MCF 10A (cell line): ENCODE data around the gene RNF20. TPM values are rescaled to one million over a fixed set of nuclear protein-coding genes. Genes with fewer than 3 reads are reported as not detected.
A peak's percentile ranks its signal among the peaks of the same experiment; 100 is the strongest.
"Not testable (repeated sequence)": the region's sequence is repeated elsewhere in the genome, so short reads cannot be mapped to it uniquely, and the experiment has no call there.

Experiments used
- BruUV-seq: library from RNA; stranded (reverse); fragments of 400-500 nt; replicated peaks from 2 replicates; lab custom pipeline; 2021; lab: Mats Ljungman, UMichigan
- CTCF ChIA-PET: fragments of 300-600 bp; sonication (Branson Sonifier 250); formaldehyde crosslinking; extraction: SDS; loops from one replicate; lab custom pipeline; 2021; ENCODE audit warnings: antibody characterized with exemption, inconsistent platforms; lab: Yijun Ruan, JAX
- POLR2A ChIA-PET: fragments of 300-600, 350-650 bp; sonication (Branson Sonifier 250); formaldehyde crosslinking; extraction: SDS; loops from one replicate; lab custom pipeline; 2020; ENCODE audit warnings: antibody characterized with exemption, inconsistent platforms; lab: Yijun Ruan, JAX
- DNase-seq: peaks from one replicate; pipeline ENCODE4 v3.0.0-alpha.2; 2018; ENCODE audit not compliant: unreplicated experiment
- H3K27ac Mint-ChIP-seq: one replicate; pipeline ENCODE4 v1.8.0; 2022; ENCODE audit warnings: mild to moderate bottlenecking, low read depth, mixed read lengths; ENCODE audit not compliant: unreplicated experiment
- H3K27me3 Mint-ChIP-seq: one replicate; pipeline ENCODE4 v1.8.0; 2022; ENCODE audit warnings: mixed read lengths; ENCODE audit not compliant: insufficient read depth, unreplicated experiment
- H3K36me3 Mint-ChIP-seq: one replicate; pipeline ENCODE4 v1.8.0; 2022; ENCODE audit warnings: mild to moderate bottlenecking, moderate library complexity, mixed read lengths; ENCODE audit not compliant: insufficient read depth, unreplicated experiment
- H3K4me1 Mint-ChIP-seq: one replicate; pipeline ENCODE4 v1.8.0; 2022; ENCODE audit warnings: mixed read lengths; ENCODE audit not compliant: insufficient read depth, unreplicated experiment
- H3K4me3 Mint-ChIP-seq: one replicate; pipeline ENCODE4 v1.8.0; 2022; ENCODE audit warnings: mild to moderate bottlenecking, moderate library complexity, mixed read lengths; ENCODE audit not compliant: unreplicated experiment
- H3K9me3 Mint-ChIP-seq: one replicate; pipeline ENCODE4 v1.8.0; 2022; ENCODE audit warnings: mixed read lengths; ENCODE audit not compliant: unreplicated experiment
- CTCF ChIP-seq: fragments of 200-600 bp; IDR thresholded peaks from one replicate; pipeline ENCODE4 v1.8.0; 2022; ENCODE audit warnings: antibody characterized with exemption, mild to moderate bottlenecking; ENCODE audit not compliant: unreplicated experiment
- intact Hi-C: fragments of 100-400 bp; cut with micrococcal nuclease; formaldehyde crosslinking; loops from 2 replicates; pipeline ENCODE4 v1.14.1; 2022
- total RNA-seq: library from RNA; stranded (reverse); gene quantifications from 2 replicates; pipeline ENCODE4 v1.2.3, GENCODE V29; 2022

The RNF20 gene
- total RNA-seq, 1 experiment from 2014 or later: 41.6 TPM

GRCh38 chr9:101516655-101517054 lies 17.0 kb upstream of the RNF20 start:
- DNase-seq: no peak
- BruUV-seq: no TSS peak
- Mint-ChIP-seq H3K36me3 (no peaks in the 10 kb centered on the region), H3K27me3 (peaks cover 29% of the 10 kb centered on the region), H3K9me3 (no peaks in the 10 kb centered on the region), H3K27ac (no peak overlapping the region), H3K4me1 (peaks cover 9% of the 10 kb centered on the region), H3K4me3 (no peak overlapping the region)
- CTCF ChIA-PET: interaction anchor here (0.7 to 26.6 kb wide), 2 partner anchors 52 to 1404 kb away, joined by 3 to 751 read pairs; no protein-coding TSS in a partner anchor
- intact Hi-C loops: no loop called here
- TF ChIP-seq CTCF: no peak
- POLR2A ChIA-PET: interaction anchor here (0.7 to 0.8 kb wide), 3 partner anchors 18 to 477 kb away, joined by 3 to 5 read pairs (median 4); no protein-coding TSS in a partner anchor

GRCh38 chr9:101518489-101518888 lies 15.2 kb upstream of the RNF20 start:
- POLR2A ChIA-PET: interaction anchor here (0.7 kb wide), 1 partner anchor 44 kb away, joined by 3 read pairs; no protein-coding TSS in a partner anchor
- intact Hi-C loops, DNase-seq, H3K27ac Mint-ChIP-seq, BruUV-seq, H3K9me3 Mint-ChIP-seq, H3K36me3 Mint-ChIP-seq, H3K4me3 Mint-ChIP-seq, H3K4me1 Mint-ChIP-seq: not testable (repeated sequence)
- H3K27me3 Mint-ChIP-seq: peaks cover 45% of the 10 kb centered on the region
- CTCF ChIA-PET: interaction anchor here (1.9 to 26.6 kb wide), 2 partner anchors 13 to 54 kb away, joined by 7 to 751 read pairs; no protein-coding TSS in a partner anchor

GRCh38 chr9:101524371-101524770 lies 9.3 kb upstream of the RNF20 start:
- no peak for DNase-seq
- no TSS peak for BruUV-seq
- no peaks in the 10 kb centered on the region for H3K9me3 Mint-ChIP-seq
- ChIA-PET CTCF (interaction anchor here (0.8 to 26.6 kb wide), 4 partner anchors 35 to 60 kb away, joined by 3 to 751 read pairs (median 4); no protein-coding TSS in a partner anchor), POLR2A (interaction anchor here (0.6 to 0.7 kb wide), 3 partner anchors 25 to 1192 kb away, joined by 3 to 4 read pairs (median 3); no protein-coding TSS in a partner anchor)
- H3K4me3 Mint-ChIP-seq: no peak overlapping the region
- H3K27me3 Mint-ChIP-seq: peaks cover 30% of the 10 kb centered on the region
- H3K27ac Mint-ChIP-seq: no peak overlapping the region
- intact Hi-C loops: no loop called here
- peaks cover 2% of the 10 kb centered on the region for H3K4me1 Mint-ChIP-seq
- no peaks in the 10 kb centered on the region for H3K36me3 Mint-ChIP-seq
- no peak for TF ChIP-seq CTCF

- Mint-ChIP-seq H3K36me3 (no peaks in the 10 kb centered on the region), H3K4me1 (peaks cover 6% of the 10 kb centered on the region), H3K4me3 (no peak overlapping the region), H3K27ac (no peak overlapping the region), H3K27me3 (peaks cover 17% of the 10 kb centered on the region), H3K9me3 (no peaks in the 10 kb centered on the region)
- ChIA-PET CTCF (interaction anchor here (0.8 to 26.6 kb wide), 7 partner anchors 10 to 78 kb away, joined by 3 to 751 read pairs (median 16); a partner anchor contains a TSS), POLR2A (interaction anchor here (0.8 to 1.5 kb wide), 9 partner anchors 29 to 128 kb away, joined by 3 to 8 read pairs (median 4); partner anchors contain the start of genes MRPL50 and ZNF189)
- intact Hi-C loops: no loop called here
- no peak for TF ChIP-seq CTCF
- peak; percentile 38 for DNase-seq
- no TSS peak for BruUV-seq
Measured at GRCh38 chr9:101527066-101527465, 6.6 kb upstream of the RNF20 start.
